Measurements from ENCODE around the gene HLA-DMB. TPM values are rescaled to one million over a fixed set of nuclear protein-coding genes. Genes with fewer than 3 reads are reported as not detected.

Gene HLA-DMB
- polyA plus RNA-seq, 6 donors from 2014 or later: 1,171 to 1,354 (median 1,198) TPM

DNA sequence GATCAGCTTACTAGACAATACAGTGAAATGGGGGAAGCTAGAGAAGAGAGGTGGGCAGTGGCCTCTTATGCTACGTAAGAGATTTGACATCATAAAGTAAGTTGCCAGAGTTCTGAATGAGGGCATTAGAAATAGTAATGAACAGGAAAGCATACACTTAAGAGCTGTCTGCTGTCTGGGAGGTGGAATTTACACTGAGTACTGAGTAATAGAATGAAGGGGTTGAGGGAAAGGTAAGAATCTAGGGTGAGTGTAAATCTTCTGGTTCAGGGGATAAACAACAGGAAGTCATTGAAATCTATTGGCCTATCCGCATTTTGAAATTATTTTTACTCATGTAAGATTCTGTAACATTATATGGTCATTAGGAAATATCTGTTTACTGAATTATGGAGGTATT lies 35.8 kb downstream of the HLA-DMB start:
- Mint-ChIP-seq H3K9me3 (no peaks in the 10 kb centered on the region), H3K27me3 (no peaks in the 10 kb centered on the region), H3K4me1 (peaks cover 6 to 24% (median 18%) of the 10 kb centered on the region in 3 donors), H3K36me3 (peaks cover 0 to 11% of the 10 kb centered on the region in 2 donors), H3K27ac (peak overlapping the region in 1 of 6 donors; percentile 24), H3K4me3 (peak overlapping the region in 2 of 8 donors; percentile 21 to 33)
- no peak for DNase-seq
- ATAC-seq (ENCODE audit: low read depth in 2 of 2): no peak

DNA sequence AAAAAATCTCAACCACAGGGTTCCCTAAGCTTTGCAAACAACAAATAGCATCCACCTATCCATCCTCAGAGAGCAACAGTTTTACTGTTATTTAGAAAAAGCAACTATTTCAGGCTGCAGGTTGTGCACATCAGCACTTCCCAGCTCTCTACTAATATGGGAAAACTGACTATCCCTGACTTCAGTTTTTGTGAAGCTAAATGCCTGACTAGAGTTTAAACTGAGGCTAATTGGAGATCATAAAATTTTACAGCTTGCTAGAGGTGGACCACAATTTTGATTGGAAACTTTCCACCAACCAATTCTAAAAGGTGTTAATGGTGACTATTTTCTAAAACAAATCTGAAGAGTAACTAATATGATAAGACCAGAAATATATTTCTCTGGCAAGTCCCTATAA lies 36.9 kb downstream of the HLA-DMB start:
- peaks cover 0 to 11% of the 10 kb centered on the region in 2 donors for H3K36me3 Mint-ChIP-seq
- no peaks in the 10 kb centered on the region for H3K9me3 Mint-ChIP-seq
- no peak for DNase-seq

GRCh38 chr6:32895006-32895345 lies 45.9 kb downstream of the HLA-DMB start:
- H3K27ac Mint-ChIP-seq: peak overlapping the region; percentile 90 to 99 (median 98)
- no peaks in the 10 kb centered on the region for H3K27me3 Mint-ChIP-seq
- DNase-seq: no peak
- H3K36me3 Mint-ChIP-seq: no peaks in the 10 kb centered on the region
- no peaks in the 10 kb centered on the region for H3K9me3 Mint-ChIP-seq
- H3K4me1 Mint-ChIP-seq: peaks cover 55 to 80% (median 75%) of the 10 kb centered on the region in 3 donors
- peak; percentile 8 to 15 for ATAC-seq (ENCODE audit: low read depth in 2 of 2)
- peak overlapping the region; percentile 89 to 100 (median 98) for H3K4me3 Mint-ChIP-seq

More for the DNA sequence above, 36.9 kb downstream of the HLA-DMB start:
- no peak for ATAC-seq (ENCODE audit: low read depth in 2 of 2)
- H3K4me1 Mint-ChIP-seq: peaks cover 6 to 20% (median 18%) of the 10 kb centered on the region in 3 donors
- no peak overlapping the region for H3K4me3 Mint-ChIP-seq
- H3K27me3 Mint-ChIP-seq: no peaks in the 10 kb centered on the region
- H3K27ac Mint-ChIP-seq: no peak overlapping the region

DNA sequence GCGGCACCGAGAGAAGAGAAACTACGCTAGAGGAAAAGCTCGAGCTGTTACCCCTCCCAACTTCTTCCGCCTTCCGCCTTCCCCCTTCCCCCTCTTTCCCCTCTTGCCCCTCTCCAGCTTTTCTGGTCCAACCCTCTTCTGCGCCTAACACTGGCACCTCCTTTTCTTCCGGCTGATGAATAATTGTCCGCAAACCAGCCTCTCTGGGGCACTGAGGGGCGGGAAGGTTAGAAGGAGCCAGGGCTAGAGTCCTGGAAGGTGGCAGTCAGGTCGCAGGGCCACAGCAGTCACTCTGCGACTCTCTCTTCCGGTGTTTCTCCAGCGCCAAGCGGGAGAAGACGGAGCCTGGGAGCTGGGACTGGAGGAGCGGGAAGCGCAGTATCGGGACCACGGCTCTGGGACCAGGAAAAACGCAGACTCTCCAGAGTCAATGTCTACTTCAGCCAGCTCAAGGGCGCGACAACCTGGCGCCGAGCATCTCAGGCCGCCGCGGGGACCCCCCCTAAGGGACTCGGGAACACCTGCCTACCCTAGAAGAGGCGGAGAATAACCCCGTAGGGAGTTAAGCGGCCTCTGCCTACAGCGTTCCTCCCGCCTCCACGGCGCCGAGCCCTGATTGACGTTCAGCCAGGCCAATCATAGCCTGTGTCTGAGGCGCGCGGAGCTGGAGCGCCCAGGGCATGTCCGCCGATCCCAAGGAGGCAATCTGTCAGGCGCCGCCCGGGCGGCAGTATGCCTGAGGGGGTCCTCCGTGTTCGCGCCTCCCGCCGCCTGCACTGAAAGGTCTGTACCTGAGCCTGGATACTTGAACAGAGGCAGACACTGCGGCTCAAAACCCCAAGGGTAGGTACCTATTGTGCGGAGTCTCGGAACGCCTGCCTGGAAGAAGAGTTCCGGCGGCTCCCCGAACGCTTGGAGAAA lies 46.5 kb downstream of the HLA-DMB start:
- no peaks in the 10 kb centered on the region for H3K9me3 Mint-ChIP-seq
- peak overlapping the region; percentile 89 to 100 (median 98) for H3K4me3 Mint-ChIP-seq
- H3K4me1 Mint-ChIP-seq: peaks cover 55 to 80% (median 75%) of the 10 kb centered on the region in 3 donors
- peak overlapping the region; percentile 90 to 99 (median 98) for H3K27ac Mint-ChIP-seq
- H3K27me3 Mint-ChIP-seq: no peaks in the 10 kb centered on the region
- ATAC-seq (ENCODE audit: low read depth in 2 of 2) (peak; percentile 95 to 97), DNase-seq (peak; percentile 96)
- H3K36me3 Mint-ChIP-seq: no peaks in the 10 kb centered on the region

- no peaks in the 10 kb centered on the region for H3K27me3 Mint-ChIP-seq
- no peaks in the 10 kb centered on the region for H3K36me3 Mint-ChIP-seq
- DNase-seq: no peak
- ATAC-seq (ENCODE audit: low read depth in 2 of 2): no peak
- peaks cover 55 to 76% (median 61%) of the 10 kb centered on the region in 3 donors for H3K4me1 Mint-ChIP-seq
- H3K9me3 Mint-ChIP-seq: no peaks in the 10 kb centered on the region
- H3K27ac Mint-ChIP-seq: peak overlapping the region in 1 of 6 donors; percentile 7
- H3K4me3 Mint-ChIP-seq: peak overlapping the region in 2 of 8 donors; percentile 6 to 66
Measured at GRCh38 chr6:32890831-32891230, 50.0 kb downstream of the HLA-DMB start.

GRCh38 chr6:32889533-32889932 lies 51.3 kb downstream of the HLA-DMB start:
- Mint-ChIP-seq H3K27me3 (no peaks in the 10 kb centered on the region), H3K4me3 (no peak overlapping the region), H3K9me3 (no peaks in the 10 kb centered on the region), H3K4me1 (peaks cover 46 to 70% (median 56%) of the 10 kb centered on the region in 3 donors), H3K36me3 (no peaks in the 10 kb centered on the region), H3K27ac (peak overlapping the region in 1 of 6 donors; percentile 28)
- DNase-seq (no peak), ATAC-seq (ENCODE audit: low read depth in 2 of 2) (no peak)

- Mint-ChIP-seq H3K9me3 (no peaks in the 10 kb centered on the region), H3K4me3 (no peak overlapping the region), H3K4me1 (peaks cover 40 to 65% (median 48%) of the 10 kb centered on the region in 3 donors), H3K27ac (peak overlapping the region in 1 of 6 donors; percentile 93), H3K27me3 (no peaks in the 10 kb centered on the region), H3K36me3 (no peaks in the 10 kb centered on the region)
- no peak for ATAC-seq (ENCODE audit: low read depth in 2 of 2)
- no peak for DNase-seq
Measured at GRCh38 chr6:32888576-32888975, 52.3 kb downstream of the HLA-DMB start.

GRCh38 chr6:32887616-32888015 lies 53.2 kb downstream of the HLA-DMB start:
- peak overlapping the region in 3 of 6 donors; percentile 8 to 79 (median 48) for H3K27ac Mint-ChIP-seq
- DNase-seq: no peak
- H3K9me3 Mint-ChIP-seq: no peaks in the 10 kb centered on the region
- H3K36me3 Mint-ChIP-seq: no peaks in the 10 kb centered on the region
- H3K4me3 Mint-ChIP-seq: peak overlapping the region in 1 of 8 donors; percentile 6
- H3K27me3 Mint-ChIP-seq: no peaks in the 10 kb centered on the region
- no peak for ATAC-seq (ENCODE audit: low read depth in 2 of 2)
- H3K4me1 Mint-ChIP-seq: peaks cover 34 to 55% (median 38%) of the 10 kb centered on the region in 3 donors

- Mint-ChIP-seq H3K27ac (peak overlapping the region in 4 of 6 donors; percentile 8 to 74 (median 68)), H3K4me3 (no peak overlapping the region), H3K4me1 (peaks cover 30 to 47% (median 33%) of the 10 kb centered on the region in 3 donors), H3K36me3 (no peaks in the 10 kb centered on the region), H3K27me3 (no peaks in the 10 kb centered on the region), H3K9me3 (no peaks in the 10 kb centered on the region)
- DNase-seq (no peak), ATAC-seq (ENCODE audit: low read depth in 2 of 2) (no peak)
Measured at GRCh38 chr6:32886681-32887383, 54.0 kb downstream of the HLA-DMB start.

GRCh38 chr6:32885698-32886286 lies 55.0 kb downstream of the HLA-DMB start:
- peak overlapping the region in 3 of 6 donors; percentile 60 to 70 (median 64) for H3K27ac Mint-ChIP-seq

More at GRCh38 chr6:32885698-32886286, 55.0 kb downstream of the HLA-DMB start:
- Mint-ChIP-seq H3K36me3 (no peaks in the 10 kb centered on the region), H3K4me3 (peak overlapping the region in 1 of 8 donors; percentile 16), H3K9me3 (no peaks in the 10 kb centered on the region), H3K4me1 (peaks cover 28 to 47% (median 30%) of the 10 kb centered on the region in 3 donors), H3K27me3 (no peaks in the 10 kb centered on the region)
- ATAC-seq (ENCODE audit: low read depth in 2 of 2) (peak; percentile 69 to 85), DNase-seq (peak; percentile 72)

Other genes with a start within 250 kb of the HLA-DMB start
- 100 to 1,000 TPM in 3 of 6 donors, 10 to 100 TPM in 2, under 1 TPM in 1; 0.82 to 164 (median 101) TPM for gene HLA-DQA2, start 199.6 kb downstream of the HLA-DMB start, polyA plus RNA-seq (ENCODE audit: low read depth in 6 of 6)
- gene HLA-DQB2, start 177.5 kb downstream of the HLA-DMB start, polyA plus RNA-seq (ENCODE audit: low read depth in 6 of 6): 100 to 1,000 TPM in 2 of 6 donors, 10 to 100 TPM in 2, not detected in 2; 59.3 to 118 (median 92.8) TPM
- gene HLA-DOB, start 124.0 kb downstream of the HLA-DMB start, polyA plus RNA-seq (ENCODE audit: low read depth in 6 of 6): 1,000 to 10,000 TPM in 1 of 6 donors, 100 to 1,000 TPM in 5; 669 to 1,199 (median 837) TPM
- 10 to 100 TPM; 18.2 to 33.0 (median 25.4) TPM for gene TAP2, start 102.3 kb downstream of the HLA-DMB start, polyA plus RNA-seq (ENCODE audit: low read depth in 6 of 6)
- 100 to 1,000 TPM; 297 to 462 (median 380) TPM for gene PSMB8, start 97.0 kb downstream of the HLA-DMB start, polyA plus RNA-seq (ENCODE audit: low read depth in 6 of 6)
- 100 to 1,000 TPM; 106 to 215 (median 145) TPM for gene TAP1, start 87.3 kb downstream of the HLA-DMB start, polyA plus RNA-seq (ENCODE audit: low read depth in 6 of 6)
- 100 to 1,000 TPM; 347 to 677 (median 445) TPM for gene PSMB9, start 86.8 kb downstream of the HLA-DMB start, polyA plus RNA-seq (ENCODE audit: low read depth in 6 of 6)
- gene HLA-DMA, start 12.1 kb upstream of the HLA-DMB start, polyA plus RNA-seq (ENCODE audit: low read depth in 6 of 6): 1,000 to 10,000 TPM; 1,101 to 1,557 (median 1,371) TPM
- gene BRD2, start 27.6 kb upstream of the HLA-DMB start, polyA plus RNA-seq (ENCODE audit: low read depth in 6 of 6): 100 to 1,000 TPM in 1 of 6 donors, 10 to 100 TPM in 5; 26.9 to 148 (median 48.5) TPM
- gene HLA-DOA, start 68.6 kb upstream of the HLA-DMB start, polyA plus RNA-seq (ENCODE audit: low read depth in 6 of 6): 100 to 1,000 TPM; 219 to 598 (median 388) TPM
- 1,000 to 10,000 TPM; 2,534 to 3,526 (median 2,823) TPM for gene HLA-DPA1, start 132.6 kb upstream of the HLA-DMB start, polyA plus RNA-seq (ENCODE audit: low read depth in 6 of 6)
- 1,000 to 10,000 TPM; 1,951 to 3,267 (median 2,600) TPM for gene HLA-DPB1, start 135.0 kb upstream of the HLA-DMB start, polyA plus RNA-seq (ENCODE audit: low read depth in 6 of 6)